Measurements from ENCODE around the gene LXN. TPM values are rescaled to one million over a fixed set of nuclear protein-coding genes. Genes with fewer than 3 reads are reported as not detected.

Gene LXN
- total RNA-seq, 2 donors from 2014 or later: 7.3 to 20.5 TPM

DNA sequence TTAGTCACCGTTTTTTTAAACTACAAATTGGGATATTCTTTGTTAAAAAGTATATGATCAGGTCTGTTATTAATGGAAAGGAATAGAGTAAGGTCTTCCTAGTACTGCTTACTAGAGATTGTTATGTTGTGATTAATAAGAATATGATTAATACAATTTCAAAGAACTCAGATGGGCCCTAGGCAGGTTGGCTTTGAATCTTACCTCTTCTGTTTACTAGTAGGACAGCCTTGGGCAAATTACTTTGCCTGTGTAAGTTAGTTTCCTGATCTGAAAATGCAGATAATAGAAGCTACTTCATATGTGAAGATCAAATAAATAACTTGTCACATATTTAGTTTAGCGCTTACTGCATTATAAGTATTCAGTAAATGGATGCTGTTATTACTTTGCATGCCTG lies 21.3 kb downstream of the LXN start:
- TF ChIP-seq, protein P1, sequence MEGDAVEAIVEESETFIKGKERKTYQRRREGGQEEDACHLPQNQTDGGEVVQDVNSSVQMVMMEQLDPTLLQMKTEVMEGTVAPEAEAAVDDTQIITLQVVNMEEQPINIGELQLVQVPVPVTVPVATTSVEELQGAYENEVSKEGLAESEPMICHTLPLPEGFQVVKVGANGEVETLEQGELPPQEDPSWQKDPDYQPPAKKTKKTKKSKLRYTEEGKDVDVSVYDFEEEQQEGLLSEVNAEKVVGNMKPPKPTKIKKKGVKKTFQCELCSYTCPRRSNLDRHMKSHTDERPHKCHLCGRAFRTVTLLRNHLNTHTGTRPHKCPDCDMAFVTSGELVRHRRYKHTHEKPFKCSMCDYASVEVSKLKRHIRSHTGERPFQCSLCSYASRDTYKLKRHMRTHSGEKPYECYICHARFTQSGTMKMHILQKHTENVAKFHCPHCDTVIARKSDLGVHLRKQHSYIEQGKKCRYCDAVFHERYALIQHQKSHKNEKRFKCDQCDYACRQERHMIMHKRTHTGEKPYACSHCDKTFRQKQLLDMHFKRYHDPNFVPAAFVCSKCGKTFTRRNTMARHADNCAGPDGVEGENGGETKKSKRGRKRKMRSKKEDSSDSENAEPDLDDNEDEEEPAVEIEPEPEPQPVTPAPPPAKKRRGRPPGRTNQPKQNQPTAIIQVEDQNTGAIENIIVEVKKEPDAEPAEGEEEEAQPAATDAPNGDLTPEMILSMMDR (IDR thresholded peaks at IDR 0.05): no peak
- no peak for DNase-seq (ENCODE audit: low spot score)
- Histone ChIP-seq H3K9me3 (no peaks in the 10 kb centered on the region), H3K4me3 (no peak overlapping the region), H3K27ac (no peak overlapping the region), H3K27me3 (no peaks in the 10 kb centered on the region), H3K36me3 (peaks cover 47% of the 10 kb centered on the region), H3K4me1 (peaks cover 0 to 7% of the 10 kb centered on the region in 2 donors)

GRCh38 chr3:158649791-158650190 lies 22.7 kb downstream of the LXN start:
- H3K36me3 ChIP-seq: peaks cover 34% of the 10 kb centered on the region

DNA sequence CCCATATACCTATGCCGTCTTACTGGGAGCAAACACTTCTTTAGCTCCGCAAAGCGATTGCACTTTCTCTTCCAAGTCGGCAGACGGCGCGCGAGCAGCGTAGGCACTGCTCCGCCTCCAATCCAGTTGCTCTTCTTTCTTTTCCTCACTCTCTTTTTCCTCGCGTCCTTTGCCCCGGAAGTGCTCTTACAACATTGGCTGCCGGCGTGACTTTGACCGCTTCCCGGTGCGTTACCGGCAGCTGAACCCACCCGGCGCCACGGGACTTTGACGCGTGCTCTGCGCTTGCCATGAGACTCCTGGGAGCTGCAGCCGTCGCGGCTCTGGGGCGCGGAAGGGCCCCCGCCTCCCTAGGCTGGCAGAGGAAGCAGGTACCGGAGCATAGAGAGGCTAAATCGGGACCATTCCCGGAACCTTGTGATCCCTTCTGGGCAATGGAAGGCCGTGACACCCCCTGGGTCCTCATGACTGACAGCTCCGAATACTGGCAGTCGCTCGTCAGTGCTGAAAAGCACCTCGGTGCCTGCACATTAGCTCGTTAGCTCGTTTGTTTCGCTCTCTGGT lies 28.0 kb downstream of the LXN start, which contains the start of gene GFM1:
GFM1 (plus strand) TSS at position 183 of the 564 bp plus-strand sequence; CDS start at position 291, 108 bp downstream.
- TF ChIP-seq, protein P1 (IDR thresholded peaks at IDR 0.05): peak; percentile 91 to 94
- H3K4me3 ChIP-seq: peak within 1 kb of the TSS; percentile 88 to 98
- H3K27ac ChIP-seq: peak within 1 kb of the TSS; percentile 90 to 94
- peak; percentile 94 for DNase-seq (ENCODE audit: low spot score)
- H3K9me3 ChIP-seq: no peaks in the 10 kb centered on the region
- H3K4me1 ChIP-seq: peaks cover 0 to 16% of the 10 kb centered on the region in 2 donors
- peaks cover 5% of the 10 kb centered on the region for H3K36me3 ChIP-seq
- no peaks in the 10 kb centered on the region for H3K27me3 ChIP-seq

More at GRCh38 chr3:158649791-158650190, 22.7 kb downstream of the LXN start:
- peaks cover 0 to 19% of the 10 kb centered on the region in 2 donors for H3K4me1 ChIP-seq
- no peak overlapping the region for H3K4me3 ChIP-seq
- H3K27me3 ChIP-seq: no peaks in the 10 kb centered on the region
- TF ChIP-seq, protein P1 (IDR thresholded peaks at IDR 0.05): no peak
- H3K27ac ChIP-seq: no peak overlapping the region
- H3K9me3 ChIP-seq: no peaks in the 10 kb centered on the region
- DNase-seq (ENCODE audit: low spot score): no peak

- H3K4me3 ChIP-seq: no peak overlapping the region
- DNase-seq (ENCODE audit: low spot score): no peak
- H3K4me1 ChIP-seq: peaks cover 0 to 16% of the 10 kb centered on the region in 2 donors
- H3K9me3 ChIP-seq: no peaks in the 10 kb centered on the region
- H3K27ac ChIP-seq: no peak overlapping the region
- no peaks in the 10 kb centered on the region for H3K36me3 ChIP-seq
- TF ChIP-seq, protein P1 (IDR thresholded peaks at IDR 0.05): no peak
- no peaks in the 10 kb centered on the region for H3K27me3 ChIP-seq
These were observed 29.8 kb downstream of the LXN start for GRCh38 chr3:158642474-158643210.

DNA sequence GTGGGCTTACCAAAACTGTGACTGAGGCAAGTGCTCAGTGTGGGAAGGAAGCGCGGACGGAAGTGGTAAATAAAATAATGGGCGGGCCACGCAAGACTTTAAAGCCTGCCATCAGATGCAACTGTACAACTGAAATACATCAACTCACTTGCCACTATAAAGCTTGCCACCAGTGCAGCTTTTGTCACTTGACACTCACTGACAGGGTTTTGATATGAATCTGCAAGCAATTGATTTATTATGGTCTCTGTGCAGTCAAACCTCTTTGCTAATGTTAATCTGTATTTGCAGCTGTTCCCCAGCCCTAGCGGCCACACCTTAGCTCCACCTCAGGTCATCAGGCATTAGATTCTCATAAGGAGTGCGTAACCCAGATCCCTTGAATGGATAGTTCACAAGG lies 30.4 kb downstream of the LXN start:
- H3K27ac ChIP-seq: no peak overlapping the region
- no peaks in the 10 kb centered on the region for H3K36me3 ChIP-seq
- no peaks in the 10 kb centered on the region for H3K27me3 ChIP-seq
- H3K9me3 ChIP-seq: no peaks in the 10 kb centered on the region
- H3K4me3 ChIP-seq: no peak overlapping the region
- TF ChIP-seq, protein P1 (IDR thresholded peaks at IDR 0.05): no peak
- DNase-seq (ENCODE audit: low spot score): no peak
- H3K4me1 ChIP-seq: peaks cover 0 to 16% of the 10 kb centered on the region in 2 donors
